HG03159 (cell line): ENCODE data around the gene SKAP1.
"Not testable (repeated sequence)": the region's sequence is repeated elsewhere in the genome, so short reads cannot be mapped to it uniquely, and the experiment has no call there.

Experiments
- ATAC-seq: cut with Tn5 transposase; IDR thresholded peaks from one replicate; pipeline ENCODE4 v1.9.1; 2021; ENCODE audit warnings: mild to moderate bottlenecking, moderate library complexity; ENCODE audit not compliant: unreplicated experiment

The SKAP1 gene

DNA sequence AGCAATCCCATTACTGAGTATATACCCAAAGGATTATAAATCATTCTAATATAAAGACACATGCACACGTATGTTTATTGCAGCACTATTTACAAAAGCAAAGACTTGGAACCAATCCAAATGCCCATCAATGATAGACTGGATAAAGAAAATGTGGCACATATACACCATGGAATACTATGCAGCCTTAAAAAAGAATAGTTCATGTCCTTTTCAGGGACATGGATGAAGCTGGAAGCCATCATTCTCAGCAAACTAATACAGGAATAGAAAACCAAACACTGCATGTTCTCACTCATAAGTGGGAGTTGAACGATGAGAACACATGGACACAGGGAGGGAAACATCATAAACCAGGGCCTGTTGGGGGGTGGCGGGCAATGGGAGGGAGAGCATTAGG lies 19.3 kb upstream of the SKAP1 start:
- ATAC-seq, result not testable (repeated sequence)

DNA sequence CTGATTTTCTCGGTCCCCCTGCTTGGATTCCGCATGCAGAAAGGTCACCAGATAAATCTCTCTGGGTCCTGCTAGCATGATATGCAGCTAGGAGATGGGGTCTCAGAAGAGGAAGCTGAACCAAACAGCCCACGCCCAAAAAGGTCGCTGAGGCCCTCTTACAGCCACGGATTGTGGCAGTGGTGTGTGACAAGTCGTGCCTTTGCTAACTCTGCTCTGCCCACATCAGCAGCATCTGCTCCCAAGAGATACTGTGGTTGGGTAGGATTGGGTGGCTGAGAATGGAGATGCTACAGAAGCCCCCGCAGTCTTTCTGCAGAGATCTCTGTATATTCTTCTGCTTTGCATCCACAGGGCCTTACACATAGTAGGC lies 15.2 kb upstream of the SKAP1 start:
- ATAC-seq, result no peak

DNA sequence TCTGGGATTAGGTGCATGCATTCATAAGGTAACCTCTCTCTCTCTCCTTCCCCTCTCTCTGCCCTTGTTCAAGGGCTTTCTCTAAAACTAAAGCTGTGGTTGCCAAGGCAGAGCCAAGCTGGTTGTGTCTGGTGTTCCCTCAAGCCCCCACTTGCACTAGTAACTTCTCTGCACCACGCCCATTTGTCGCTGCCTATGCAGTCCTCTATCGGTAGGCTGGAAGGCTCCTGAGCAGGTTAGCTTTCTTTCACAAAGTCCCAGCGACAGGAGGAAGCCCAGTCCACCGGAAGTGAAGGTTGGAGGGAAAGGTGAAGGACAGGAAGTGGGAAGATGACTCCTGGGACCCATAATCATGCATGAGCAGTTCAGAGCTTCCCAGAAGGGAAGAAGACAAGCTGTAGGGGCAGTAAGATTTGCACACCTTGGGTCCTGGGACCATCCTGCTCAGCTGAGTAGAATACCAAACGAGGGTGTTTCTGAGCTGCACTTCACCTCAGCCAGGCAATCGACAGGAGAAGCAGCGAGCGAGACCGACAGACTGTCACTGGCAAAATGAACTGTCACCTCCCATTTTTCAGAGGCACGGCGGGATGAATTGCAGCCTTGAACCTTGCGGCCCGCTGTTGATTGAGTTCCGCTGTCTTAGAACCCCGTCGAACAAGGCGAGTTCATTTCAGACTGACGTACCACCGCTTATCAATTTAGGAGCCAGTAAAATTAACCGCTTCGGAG lies 14.7 kb upstream of the SKAP1 start:
- ATAC-seq, result no peak

DNA sequence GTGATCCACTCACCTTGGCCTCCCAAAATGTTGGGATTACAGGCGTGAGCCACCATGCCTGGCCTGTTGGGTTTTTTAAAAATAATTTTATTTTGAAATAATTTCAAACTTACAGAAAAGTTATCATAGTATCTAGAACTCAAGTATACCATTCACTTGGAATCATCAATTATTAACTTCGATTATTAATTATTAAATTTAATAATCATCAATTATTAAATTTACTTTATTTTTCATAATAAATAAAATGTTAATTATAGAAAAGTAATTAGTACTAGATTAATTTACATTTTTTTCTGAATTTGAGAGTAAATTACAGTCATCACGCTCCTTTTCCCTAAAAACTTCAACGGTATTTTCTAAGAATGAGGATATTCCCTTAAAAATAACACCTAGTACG lies 13.7 kb upstream of the SKAP1 start:
- ATAC-seq, result no peak

DNA sequence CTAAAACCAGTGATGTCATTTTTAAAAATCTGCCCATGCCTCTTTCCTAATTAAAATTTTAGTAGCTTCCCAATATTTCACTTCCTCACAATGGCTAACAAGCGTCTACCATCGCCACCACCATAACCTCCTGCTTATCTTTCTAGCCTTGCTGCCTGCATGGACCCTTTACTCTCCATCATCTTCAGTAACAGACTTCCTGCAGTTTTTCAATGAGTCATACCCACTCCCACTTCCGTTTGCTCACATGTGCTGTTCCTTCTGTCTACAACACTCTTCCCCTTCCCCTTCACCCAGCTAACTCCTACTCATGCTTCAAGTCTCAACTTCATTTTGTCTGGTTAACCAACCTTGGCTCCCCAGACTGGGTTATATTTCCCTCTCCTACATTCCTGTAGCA lies 12.8 kb upstream of the SKAP1 start:
- ATAC-seq, result no peak

DNA sequence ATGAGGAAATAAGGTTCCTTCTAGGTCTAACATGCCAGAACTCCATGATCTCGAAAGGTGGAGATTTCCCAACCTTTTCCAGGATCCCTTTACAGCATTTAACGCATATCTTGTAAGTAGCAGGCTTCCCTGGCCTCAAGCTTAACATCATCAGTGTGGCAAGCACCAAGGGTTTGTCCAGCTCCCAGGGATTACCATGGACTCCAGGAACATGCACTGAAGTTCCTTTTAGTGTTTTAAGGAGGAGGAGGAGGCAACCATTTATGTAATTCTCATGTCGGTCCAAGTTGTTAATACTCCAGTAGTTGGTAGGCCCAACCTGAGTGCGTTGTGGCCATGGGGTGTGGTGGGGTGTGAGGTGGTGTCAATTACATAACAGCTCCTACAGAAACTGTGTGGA lies 11.8 kb upstream of the SKAP1 start:
- no peak for ATAC-seq

DNA sequence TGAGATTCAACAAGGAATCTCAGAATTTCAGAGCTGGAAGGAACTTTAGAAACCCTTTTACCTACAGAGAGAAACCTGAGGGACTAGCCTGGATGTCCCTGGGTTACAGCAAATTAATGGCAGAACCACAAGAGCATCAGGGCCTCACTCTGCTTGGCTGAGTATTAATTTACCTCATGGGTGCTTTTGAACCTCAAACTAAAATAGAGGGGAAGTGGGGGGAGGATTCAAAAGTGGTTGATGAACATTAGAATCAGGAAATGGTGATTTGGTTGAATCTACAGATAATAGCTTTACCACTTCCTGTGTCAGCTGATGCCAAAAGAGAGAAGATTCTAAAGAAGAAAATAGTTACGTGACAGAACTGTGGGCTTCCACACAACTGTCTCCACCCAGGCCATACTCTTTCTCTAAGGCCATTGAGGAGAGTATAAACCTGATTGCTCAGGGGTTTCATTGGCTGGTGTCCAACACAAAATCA lies 11.3 kb upstream of the SKAP1 start:
- ATAC-seq, result peak; percentile 64

DNA sequence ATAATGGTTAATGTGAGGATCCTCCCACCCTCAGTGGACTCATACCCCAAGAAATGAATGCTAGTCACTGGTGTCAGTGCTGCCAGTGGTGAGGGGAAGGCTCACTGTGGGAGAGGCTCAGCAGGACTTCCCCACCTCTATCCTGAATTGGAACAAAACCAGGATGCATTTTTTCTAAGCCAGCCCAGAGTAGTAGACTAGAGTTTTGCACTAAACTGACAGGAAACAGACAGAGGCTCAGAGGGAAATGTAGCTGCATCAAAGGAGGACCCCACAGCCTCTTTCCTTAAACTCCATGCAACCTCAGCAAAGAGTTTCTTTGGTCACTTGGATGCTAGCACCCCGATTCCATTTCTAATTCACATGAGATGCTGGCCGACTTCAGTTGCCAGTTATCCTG lies 10.7 kb upstream of the SKAP1 start:
- no peak for ATAC-seq

DNA sequence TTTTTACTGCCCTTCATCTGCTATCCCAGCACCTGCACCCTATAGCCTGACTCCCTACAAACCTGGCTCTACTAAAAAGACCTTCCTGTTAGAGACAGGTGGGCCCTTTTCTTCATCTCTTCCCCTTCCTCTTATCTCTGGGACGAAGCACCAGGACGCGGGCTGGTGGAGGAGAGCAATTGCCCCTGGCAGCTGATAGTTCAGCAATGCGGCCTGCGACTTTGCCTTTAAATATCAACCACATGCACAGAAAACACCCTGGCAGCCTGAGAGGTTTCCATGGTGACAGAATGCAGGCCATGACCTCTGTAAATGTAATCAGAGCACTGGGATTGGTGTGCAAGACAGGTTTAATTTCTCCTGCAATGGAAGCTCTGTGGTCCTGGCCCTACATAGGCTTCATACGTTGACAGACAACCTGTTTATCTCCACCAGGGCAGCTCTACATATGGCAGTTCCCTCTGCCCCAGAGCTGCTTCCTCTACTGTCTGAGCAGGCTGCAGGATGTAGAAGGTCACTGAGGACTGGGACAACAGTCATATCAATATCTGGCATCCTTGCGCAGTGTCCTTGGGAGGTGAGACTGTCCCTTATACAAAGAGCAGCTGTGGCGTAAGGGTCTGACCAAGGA lies 10.0 kb upstream of the SKAP1 start:
- ATAC-seq, result no peak

DNA sequence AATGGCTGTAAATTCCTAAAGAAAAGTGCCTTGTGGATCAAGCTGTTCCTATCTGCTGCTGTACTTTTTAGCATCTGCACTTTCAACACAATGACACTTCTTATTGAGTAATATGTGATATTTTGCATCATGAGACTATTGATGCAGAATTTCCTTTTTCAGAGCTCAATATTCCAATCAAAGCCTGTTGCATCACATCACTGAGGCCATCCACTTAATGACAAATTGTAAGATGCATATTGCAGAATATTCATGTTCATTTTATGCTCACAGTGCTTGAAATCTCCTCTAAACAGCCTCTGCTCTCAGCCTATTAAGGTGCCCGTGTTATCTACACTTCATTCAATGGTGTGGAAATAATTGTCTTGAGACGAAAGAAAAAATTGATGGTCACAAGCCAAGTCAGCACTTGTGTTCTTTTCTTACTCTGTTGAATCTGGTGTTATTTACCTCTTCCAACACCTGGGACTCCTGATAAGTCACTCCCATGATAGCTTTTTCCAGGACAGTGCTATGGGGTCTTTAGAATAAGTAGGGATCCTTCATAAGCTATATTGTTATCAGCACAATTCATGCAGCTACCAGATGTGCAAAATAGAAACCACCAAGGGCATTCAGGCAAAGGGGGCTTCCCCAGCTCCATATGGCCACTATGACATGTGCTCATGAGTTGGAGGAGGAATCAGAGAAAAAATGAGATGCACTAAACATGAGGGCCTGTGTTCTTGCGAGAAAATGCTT lies 9.3 kb upstream of the SKAP1 start:
- ATAC-seq, result no peak

DNA sequence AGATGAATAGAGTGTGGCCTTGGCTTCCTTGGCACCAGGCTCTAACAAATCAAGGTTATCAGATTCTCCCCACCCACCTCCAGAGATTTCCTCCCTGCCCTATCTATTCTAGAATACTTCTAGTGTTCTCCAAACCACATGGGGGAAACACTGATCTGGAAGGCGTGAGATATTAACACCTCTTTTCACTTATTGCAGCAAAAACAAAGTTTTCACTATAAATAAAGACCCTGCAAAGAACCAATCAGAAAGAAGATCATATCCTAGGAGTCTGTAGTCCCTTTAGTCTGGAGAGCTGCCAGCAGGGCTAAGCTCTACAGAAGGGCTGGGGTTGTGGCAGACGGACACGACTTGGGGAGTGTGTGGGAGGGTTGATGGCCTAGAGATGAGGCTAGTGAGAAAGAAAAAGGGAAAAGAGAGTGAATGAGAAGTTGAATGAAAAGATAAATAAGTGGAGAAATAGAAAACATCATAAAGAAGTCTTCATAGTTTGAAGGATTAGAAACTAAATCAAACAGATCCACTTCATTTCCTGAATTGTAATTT lies 8.6 kb upstream of the SKAP1 start:
- no peak for ATAC-seq

DNA sequence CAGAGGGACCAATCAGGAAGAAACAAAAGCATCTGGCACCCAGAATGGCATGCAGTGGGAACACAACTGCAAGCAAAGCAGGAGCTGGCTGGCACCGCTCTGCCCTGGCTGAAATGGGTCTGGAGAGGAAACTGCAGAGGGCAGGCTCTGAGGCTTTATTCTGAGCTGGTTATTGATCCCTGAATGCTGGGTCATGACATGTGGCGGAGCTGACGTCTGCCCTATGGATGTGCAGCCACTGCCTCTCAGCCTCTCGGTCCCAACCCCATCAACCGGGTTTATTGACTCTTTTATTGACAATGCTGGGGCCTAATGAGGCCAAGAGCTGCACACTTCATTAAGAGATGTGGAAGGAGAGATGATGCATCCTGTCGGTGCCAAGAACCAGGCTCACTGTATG lies 3.9 kb upstream of the SKAP1 start:
- no peak for ATAC-seq

DNA sequence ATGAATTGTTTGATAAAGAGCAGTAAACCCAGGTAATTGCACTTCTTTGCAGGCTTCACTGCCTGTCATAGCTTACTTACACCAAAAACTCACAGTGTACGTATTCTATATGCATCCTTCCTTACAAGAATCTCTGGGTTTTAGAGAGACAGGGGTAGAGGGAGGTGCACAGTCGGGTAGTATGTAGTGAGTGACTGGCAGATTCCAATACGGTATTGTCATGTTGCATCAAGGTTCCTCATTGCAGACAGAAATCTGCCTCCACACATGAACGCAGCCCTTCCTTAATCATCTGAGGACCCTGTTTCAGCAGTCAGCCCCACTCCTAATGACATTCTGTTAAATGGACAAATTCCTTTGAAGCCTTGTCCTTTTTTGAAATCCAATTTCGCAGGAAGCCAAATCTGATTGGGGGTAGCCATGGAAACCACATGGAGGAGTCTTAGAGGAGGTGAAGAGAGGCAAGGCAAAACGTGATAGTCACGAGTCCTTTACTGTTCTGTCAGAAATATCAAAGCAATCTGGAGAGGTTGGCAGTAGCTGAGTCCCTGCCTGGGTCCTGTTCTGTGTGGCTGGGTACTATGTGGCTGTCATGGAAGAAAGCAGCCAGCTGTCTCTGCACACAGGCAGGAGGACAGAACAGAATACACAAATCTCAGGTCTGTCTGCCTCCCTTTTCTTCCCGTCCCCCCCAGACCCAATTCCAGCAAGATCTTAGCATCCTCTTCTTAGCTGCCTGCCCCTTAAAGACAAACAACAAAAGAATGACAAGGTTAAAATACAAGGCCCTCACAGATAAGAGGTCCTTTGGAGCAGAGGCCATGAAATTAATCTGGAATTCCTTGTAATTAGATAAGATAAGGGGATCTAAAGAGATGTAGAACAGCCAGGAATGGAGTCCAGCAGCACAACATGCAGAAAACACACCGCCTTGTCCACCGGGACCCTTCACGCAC lies 3.1 kb upstream of the SKAP1 start:
- ATAC-seq, result no peak

DNA sequence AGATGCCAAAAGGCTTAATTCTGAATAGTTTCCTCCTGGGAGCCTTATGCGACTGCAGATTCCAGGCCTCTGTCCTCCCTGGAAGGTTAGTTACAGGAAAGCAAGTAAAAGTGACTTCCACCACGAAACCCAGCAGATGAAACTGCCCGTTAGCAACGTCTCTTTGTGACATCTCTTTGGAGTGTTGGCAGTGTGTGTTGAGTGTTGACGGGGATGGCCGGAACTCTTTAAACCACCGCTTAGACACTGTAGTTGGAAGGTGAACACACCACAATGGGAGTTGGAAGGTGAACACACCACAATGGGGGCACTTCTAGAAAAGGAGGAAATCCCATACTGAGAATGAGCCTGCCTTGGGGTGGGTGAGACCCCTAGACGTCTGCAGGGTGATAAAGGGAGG lies 858 bp downstream of the SKAP1 start:
- no peak for ATAC-seq

DNA sequence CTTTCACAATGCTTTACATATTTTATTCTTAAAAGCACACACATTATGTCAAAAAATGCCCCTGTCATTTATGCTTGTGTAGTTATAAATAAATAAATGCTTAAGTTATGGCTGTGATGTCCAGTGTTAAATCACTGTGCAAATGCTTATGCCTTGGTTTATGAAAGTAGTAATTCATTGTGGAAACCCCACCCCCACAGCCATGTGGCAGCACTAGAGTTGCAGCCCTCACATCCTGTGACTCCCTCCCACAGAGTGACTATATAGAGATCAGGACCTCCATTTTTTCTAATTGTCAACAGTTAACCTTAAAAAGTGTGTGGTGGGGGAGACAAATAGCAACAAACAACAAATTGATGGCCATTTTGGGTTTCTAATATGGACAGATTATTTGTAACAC lies 2.4 kb downstream of the SKAP1 start:
- no peak for ATAC-seq

DNA sequence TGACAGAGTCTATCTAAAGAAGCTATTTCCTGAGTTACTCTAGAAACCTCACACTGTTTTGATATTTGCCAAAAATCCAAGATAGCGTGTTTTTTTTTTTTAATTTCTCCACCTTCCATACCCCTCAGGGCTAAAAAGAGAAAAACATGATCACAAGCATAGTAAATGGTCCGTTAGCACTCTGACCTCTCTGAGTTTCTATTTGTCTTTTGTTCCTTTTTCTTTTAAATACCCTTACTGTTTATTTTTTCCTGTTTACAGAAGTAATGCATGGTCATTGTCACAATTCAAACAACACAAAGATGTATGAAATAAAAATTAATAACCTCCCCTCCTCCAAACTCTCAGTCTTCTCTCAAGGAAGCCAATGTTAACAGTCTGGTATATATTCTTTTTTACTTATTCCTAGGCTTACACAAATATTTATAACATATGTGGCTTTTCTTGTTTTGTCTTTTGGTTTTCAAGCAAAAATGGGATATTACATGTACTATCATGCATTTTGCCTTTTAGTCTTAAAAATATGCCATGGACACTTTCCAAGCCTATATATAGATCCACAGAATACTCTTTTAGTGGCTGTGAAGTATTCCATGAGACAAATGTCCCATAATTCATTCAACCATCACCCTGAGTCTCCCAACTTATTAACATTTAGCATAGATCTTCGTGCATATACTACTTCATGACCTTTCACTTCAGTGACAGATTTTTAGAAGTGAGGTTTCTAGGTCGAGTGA lies 3.1 kb downstream of the SKAP1 start:
- no peak for ATAC-seq

DNA sequence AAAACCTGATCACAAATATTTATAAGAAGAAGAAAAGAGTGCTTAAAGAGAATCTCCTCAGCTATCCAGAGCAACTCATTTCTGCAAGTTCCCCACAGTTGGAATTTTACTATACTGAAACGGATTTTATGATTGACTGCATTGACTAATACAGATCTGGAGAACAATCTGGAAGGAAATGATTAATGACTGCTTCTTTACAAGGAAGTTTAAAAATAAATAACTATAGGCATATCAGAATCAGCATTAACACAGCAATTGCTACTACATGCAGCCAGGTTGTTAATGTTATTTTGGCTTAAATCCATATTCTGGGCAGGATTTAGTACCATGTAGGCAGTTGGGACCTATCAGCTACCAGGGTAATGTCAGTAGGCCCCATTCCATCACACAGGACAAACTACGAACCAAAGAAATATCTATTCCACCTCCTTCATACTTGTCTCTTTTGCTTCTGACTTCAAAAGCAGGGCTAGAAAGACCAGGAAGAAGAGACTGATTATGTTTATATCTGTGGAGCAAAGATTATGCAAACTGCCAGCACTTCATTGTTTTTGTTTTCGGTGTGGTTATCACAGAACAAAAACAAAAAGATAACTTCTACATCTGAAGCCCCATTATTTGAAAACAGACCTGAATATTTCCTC lies 3.9 kb downstream of the SKAP1 start:
- ATAC-seq, result no peak

DNA sequence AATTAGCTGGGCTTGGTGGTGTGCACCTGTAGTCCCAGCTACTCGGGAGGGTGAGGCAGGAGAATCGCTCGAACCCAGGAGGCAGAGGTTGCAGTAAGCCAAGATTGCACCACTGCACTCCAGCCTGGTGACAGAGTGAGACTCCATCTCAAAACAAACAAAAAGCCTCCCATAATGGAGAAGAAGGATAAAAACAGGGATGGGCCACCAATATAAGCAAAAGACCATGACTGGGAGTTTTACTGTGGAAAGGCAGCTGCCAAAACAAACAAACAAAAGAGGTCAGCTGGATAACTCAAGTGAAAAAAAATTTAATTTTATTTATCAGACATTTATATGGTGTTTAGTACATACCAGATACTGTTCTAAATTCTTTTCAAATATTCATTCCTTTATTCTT lies 8.0 kb downstream of the SKAP1 start:
- ATAC-seq, result not testable (repeated sequence)

DNA sequence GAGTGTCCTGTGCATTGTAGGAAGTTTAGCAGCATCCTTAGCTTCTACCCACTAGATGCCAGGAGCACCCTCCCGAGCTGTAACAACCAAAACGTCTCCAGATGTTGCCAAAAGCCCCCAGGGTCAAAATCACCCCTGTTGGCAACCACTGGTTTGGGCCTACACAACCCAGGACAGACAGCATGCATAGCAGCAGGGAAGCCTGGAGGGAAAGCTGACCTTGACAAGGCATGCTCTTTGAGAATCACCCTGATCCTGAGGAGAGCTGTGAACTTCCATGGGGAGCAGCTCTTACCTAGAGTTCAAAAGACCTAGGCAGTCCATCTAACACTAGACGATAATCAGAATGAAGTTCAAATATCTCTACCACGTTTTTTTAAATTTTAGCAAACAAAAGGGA lies 9.2 kb downstream of the SKAP1 start:
- no peak for ATAC-seq

DNA sequence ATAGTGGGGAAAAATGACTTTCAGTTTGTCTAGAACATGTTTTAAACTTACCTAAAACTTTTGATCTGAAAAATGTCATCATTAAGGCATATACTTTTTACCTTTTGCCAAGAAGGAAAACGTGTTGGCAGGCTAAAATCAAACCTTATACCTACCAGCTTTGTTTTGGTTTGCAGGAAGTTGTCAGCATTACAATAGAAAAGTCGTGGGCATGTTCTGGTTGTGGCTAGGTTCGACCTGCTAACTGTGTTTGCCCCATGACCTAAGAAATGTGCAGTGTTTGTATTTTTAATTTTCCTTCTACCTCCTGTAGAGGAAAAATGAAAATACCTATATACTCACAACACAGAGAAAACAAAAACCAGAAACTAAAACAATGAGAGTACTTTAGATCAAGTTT lies 13.0 kb downstream of the SKAP1 start:
- ATAC-seq, result no peak
